GM18498 (cell line): ENCODE results near the gene CLBA1.
"Not testable (repeated sequence)": the region's sequence is repeated elsewhere in the genome, so short reads cannot be mapped to it uniquely, and the experiment has no call there.

Experiments used
- ATAC-seq: cut with Tn5 transposase; IDR thresholded peaks from one replicate; pipeline ENCODE4 v1.9.1; 2021; ENCODE audit warnings: mild to moderate bottlenecking, moderate library complexity; ENCODE audit not compliant: unreplicated experiment

CLBA1 gene

GRCh38 chr14:104985675-104986486, at the start of gene CLBA1:
TSS of gene CLBA1 (plus strand) at chr14:104985788. CDS start at chr14:104986432, 644 bp downstream.
- ATAC-seq, result peak; percentile 92

- no peak for ATAC-seq
Measured at GRCh38 chr14:104935955-104936354, 49.6 kb upstream of the CLBA1 start.

- ATAC-seq, result no peak
Measured at GRCh38 chr14:104936361-104937155, 49.0 kb upstream of the CLBA1 start.

- no peak for ATAC-seq
Measured at GRCh38 chr14:104937161-104937560, 48.4 kb upstream of the CLBA1 start.

- ATAC-seq, result no peak
Measured at GRCh38 chr14:104937694-104938365, 47.8 kb upstream of the CLBA1 start.

- ATAC-seq, result no peak
Measured at GRCh38 chr14:104938436-104938835, 47.2 kb upstream of the CLBA1 start.

DNA sequence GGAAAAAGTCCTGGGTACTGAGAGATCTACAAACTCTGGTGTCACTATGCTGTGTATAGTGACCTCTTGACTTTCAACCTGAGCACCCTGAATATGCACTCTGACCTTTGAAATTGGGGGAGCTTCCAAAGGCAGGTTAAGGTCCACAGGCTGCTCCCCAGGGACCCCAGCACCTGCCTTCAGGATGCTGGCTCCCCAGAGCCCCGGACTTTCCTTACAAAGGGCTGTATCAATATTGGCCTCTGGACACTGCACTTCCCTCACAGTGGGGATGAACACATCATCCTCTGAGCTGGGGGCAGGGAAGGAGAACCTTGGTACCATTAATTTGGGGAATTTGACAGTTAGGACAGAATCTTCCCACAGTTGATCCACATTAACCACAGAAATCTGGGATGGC, 46.6 kb upstream of the CLBA1 start:
- ATAC-seq, result no peak

GRCh38 chr14:104939666-104940410, 45.8 kb upstream of the CLBA1 start:
- no peak for ATAC-seq

- no peak for ATAC-seq
Measured at GRCh38 chr14:104940526-104941150, 45.0 kb upstream of the CLBA1 start.

GRCh38 chr14:104941508-104942365, 43.9 kb upstream of the CLBA1 start:
- no peak for ATAC-seq

- ATAC-seq, result no peak
Measured at GRCh38 chr14:104942586-104942985, 43.0 kb upstream of the CLBA1 start.

GRCh38 chr14:104943216-104944015, 42.2 kb upstream of the CLBA1 start:
- not testable (repeated sequence) for ATAC-seq

DNA sequence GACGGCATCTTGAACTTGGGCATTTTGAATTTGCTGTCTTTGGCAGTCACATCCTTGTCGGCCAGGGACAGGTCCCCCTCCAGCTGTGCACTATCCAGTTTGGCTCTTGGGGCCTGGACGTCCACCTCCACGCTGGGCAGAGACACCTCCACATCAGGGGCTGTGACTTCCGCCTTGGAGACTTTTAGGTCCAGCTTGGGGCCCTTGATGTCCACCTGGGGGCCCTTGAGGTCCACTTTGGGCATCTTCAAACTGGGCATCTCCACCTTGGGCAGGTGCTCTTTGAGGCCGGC, 41.6 kb upstream of the CLBA1 start:
- not testable (repeated sequence) for ATAC-seq

DNA sequence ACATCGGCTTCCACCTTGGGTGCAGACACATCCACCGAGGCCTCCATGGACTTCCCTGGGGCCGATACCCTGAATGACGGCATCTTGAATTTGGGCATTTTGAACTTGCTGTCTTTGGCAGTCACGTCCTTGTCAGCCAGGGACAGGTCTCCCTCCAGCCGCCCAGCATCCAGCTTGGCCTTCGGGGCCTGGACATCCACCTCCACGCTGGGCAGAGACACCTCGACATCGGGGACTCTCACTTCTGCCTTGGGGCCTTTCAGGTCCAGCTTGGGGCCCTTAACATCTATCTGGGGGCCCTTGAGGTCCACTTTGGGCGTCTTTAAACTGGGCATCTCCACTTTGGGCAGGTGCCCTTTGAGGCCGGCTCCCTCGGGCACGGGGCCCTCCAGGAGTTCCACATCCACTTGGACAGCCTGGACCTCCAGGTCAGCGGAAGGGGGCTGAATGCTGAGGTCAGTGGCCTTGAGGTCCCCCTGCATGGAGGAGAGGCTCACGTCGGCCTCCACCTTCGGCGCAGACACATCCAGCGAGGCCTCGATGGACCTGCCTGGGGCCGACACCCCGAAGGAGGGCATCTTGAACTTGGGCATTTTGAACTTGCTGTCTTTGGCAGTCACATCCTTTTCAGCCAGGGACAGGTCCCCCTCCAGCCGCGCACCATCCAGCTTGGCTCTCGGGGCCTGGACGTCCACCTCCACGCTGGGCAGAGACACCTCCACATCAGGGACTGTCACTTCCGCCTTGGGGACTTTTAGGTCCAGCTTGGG, 41.0 kb upstream of the CLBA1 start:
- ATAC-seq, result not testable (repeated sequence)

- ATAC-seq, result not testable (repeated sequence)
Measured at GRCh38 chr14:104945266-104945665, 40.3 kb upstream of the CLBA1 start.

GRCh38 chr14:104945986-104946965, 39.3 kb upstream of the CLBA1 start:
- ATAC-seq, result not testable (repeated sequence)

GRCh38 chr14:104947201-104947600, 38.4 kb upstream of the CLBA1 start:
- not testable (repeated sequence) for ATAC-seq
